MCF 10A (cell line): ENCODE results near the gene TOP1. TPM values are rescaled to one million over a fixed set of nuclear protein-coding genes. Genes with fewer than 3 reads are reported as not detected.

Source experiments
- BruUV-seq: library from RNA; stranded (reverse); fragments of 400-500 nt; replicated peaks from 2 replicates; lab custom pipeline; 2021; lab: Mats Ljungman, UMichigan
- CTCF ChIA-PET: fragments of 300-600 bp; sonication (Branson Sonifier 250); formaldehyde crosslinking; extraction: SDS; loops from one replicate; lab custom pipeline; 2021; ENCODE audit warnings: antibody characterized with exemption, inconsistent platforms; lab: Yijun Ruan, JAX
- POLR2A ChIA-PET: fragments of 300-600, 350-650 bp; sonication (Branson Sonifier 250); formaldehyde crosslinking; extraction: SDS; loops from one replicate; lab custom pipeline; 2020; ENCODE audit warnings: antibody characterized with exemption, inconsistent platforms; lab: Yijun Ruan, JAX
- DNase-seq: peaks from one replicate; pipeline ENCODE4 v3.0.0-alpha.2; 2018; ENCODE audit not compliant: unreplicated experiment
- H3K27ac Mint-ChIP-seq: one replicate; pipeline ENCODE4 v1.8.0; 2022; ENCODE audit warnings: mild to moderate bottlenecking, low read depth, mixed read lengths; ENCODE audit not compliant: unreplicated experiment
- H3K27me3 Mint-ChIP-seq: one replicate; pipeline ENCODE4 v1.8.0; 2022; ENCODE audit warnings: mixed read lengths; ENCODE audit not compliant: insufficient read depth, unreplicated experiment
- H3K36me3 Mint-ChIP-seq: one replicate; pipeline ENCODE4 v1.8.0; 2022; ENCODE audit warnings: mild to moderate bottlenecking, moderate library complexity, mixed read lengths; ENCODE audit not compliant: insufficient read depth, unreplicated experiment
- H3K4me1 Mint-ChIP-seq: one replicate; pipeline ENCODE4 v1.8.0; 2022; ENCODE audit warnings: mixed read lengths; ENCODE audit not compliant: insufficient read depth, unreplicated experiment
- H3K4me3 Mint-ChIP-seq: one replicate; pipeline ENCODE4 v1.8.0; 2022; ENCODE audit warnings: mild to moderate bottlenecking, moderate library complexity, mixed read lengths; ENCODE audit not compliant: unreplicated experiment
- H3K9me3 Mint-ChIP-seq: one replicate; pipeline ENCODE4 v1.8.0; 2022; ENCODE audit warnings: mixed read lengths; ENCODE audit not compliant: unreplicated experiment
- intact Hi-C: fragments of 100-400 bp; cut with micrococcal nuclease; formaldehyde crosslinking; loops from 2 replicates; pipeline ENCODE4 v1.14.1; 2022
- total RNA-seq: library from RNA; stranded (reverse); gene quantifications from 2 replicates; pipeline ENCODE4 v1.2.3, GENCODE V29; 2022
- TF ChIP-seq, protein P1 (sequence below): fragments of 200-600 bp; IDR thresholded peaks from one replicate; pipeline ENCODE4 v1.8.0; 2022; ENCODE audit warnings: antibody characterized with exemption, mild to moderate bottlenecking; ENCODE audit not compliant: unreplicated experiment

The TOP1 gene
- total RNA-seq, 1 experiment from 2014 or later: 174 TPM

GRCh38 chr20:41166201-41167117, 137.8 kb downstream of the TOP1 start:
- no TSS peak for BruUV-seq
- peaks cover 10% of the 10 kb centered on the region for H3K4me1 Mint-ChIP-seq
- intact Hi-C loops: no loop called here
- TF ChIP-seq, protein P1, sequence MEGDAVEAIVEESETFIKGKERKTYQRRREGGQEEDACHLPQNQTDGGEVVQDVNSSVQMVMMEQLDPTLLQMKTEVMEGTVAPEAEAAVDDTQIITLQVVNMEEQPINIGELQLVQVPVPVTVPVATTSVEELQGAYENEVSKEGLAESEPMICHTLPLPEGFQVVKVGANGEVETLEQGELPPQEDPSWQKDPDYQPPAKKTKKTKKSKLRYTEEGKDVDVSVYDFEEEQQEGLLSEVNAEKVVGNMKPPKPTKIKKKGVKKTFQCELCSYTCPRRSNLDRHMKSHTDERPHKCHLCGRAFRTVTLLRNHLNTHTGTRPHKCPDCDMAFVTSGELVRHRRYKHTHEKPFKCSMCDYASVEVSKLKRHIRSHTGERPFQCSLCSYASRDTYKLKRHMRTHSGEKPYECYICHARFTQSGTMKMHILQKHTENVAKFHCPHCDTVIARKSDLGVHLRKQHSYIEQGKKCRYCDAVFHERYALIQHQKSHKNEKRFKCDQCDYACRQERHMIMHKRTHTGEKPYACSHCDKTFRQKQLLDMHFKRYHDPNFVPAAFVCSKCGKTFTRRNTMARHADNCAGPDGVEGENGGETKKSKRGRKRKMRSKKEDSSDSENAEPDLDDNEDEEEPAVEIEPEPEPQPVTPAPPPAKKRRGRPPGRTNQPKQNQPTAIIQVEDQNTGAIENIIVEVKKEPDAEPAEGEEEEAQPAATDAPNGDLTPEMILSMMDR: no peak
- no peaks in the 10 kb centered on the region for H3K9me3 Mint-ChIP-seq
- H3K4me3 Mint-ChIP-seq: no peak overlapping the region
- ChIA-PET CTCF (interaction anchor here (0.8 to 16.9 kb wide), 6 partner anchors 20 to 1294 kb away, joined by 3 to 314 read pairs (median 9); partner anchors contain the start of gene LPIN3), POLR2A (interaction anchor here (0.6 to 1.2 kb wide), 2 partner anchors 9 to 193 kb away, joined by 3 read pairs; no protein-coding TSS in a partner anchor)
- H3K36me3 Mint-ChIP-seq: peaks cover 43% of the 10 kb centered on the region
- no peak for DNase-seq
- no peaks in the 10 kb centered on the region for H3K27me3 Mint-ChIP-seq
- peak overlapping the region; percentile 6 for H3K27ac Mint-ChIP-seq

GRCh38 chr20:41167118-41167470, 138.5 kb downstream of the TOP1 start:
- Mint-ChIP-seq H3K4me1 (peaks cover 15% of the 10 kb centered on the region), H3K36me3 (peaks cover 49% of the 10 kb centered on the region), H3K27ac (peak overlapping the region; percentile 6), H3K4me3 (no peak overlapping the region), H3K9me3 (no peaks in the 10 kb centered on the region), H3K27me3 (no peaks in the 10 kb centered on the region)
- ChIA-PET CTCF (interaction anchor here (1.3 to 16.9 kb wide), 6 partner anchors 21 to 244 kb away, joined by 4 to 314 read pairs (median 9); partner anchors contain the start of gene LPIN3), POLR2A (interaction anchor here (1.2 kb wide), 1 partner anchor 10 kb away, joined by 3 read pairs; no protein-coding TSS in a partner anchor)
- TF ChIP-seq, protein P1: no peak
- intact Hi-C loops: no loop called here
- no TSS peak for BruUV-seq
- no peak for DNase-seq

GRCh38 chr20:41167481-41168253, 139.0 kb downstream of the TOP1 start:
- peaks cover 15% of the 10 kb centered on the region for H3K4me1 Mint-ChIP-seq
- TF ChIP-seq, protein P1: no peak
- no TSS peak for BruUV-seq
- CTCF ChIA-PET: interaction anchor here (0.5 to 16.9 kb wide), 7 partner anchors 21 to 244 kb away, joined by 4 to 314 read pairs (median 7); partner anchors contain the start of gene LPIN3
- no peak for DNase-seq
- peak overlapping the region; percentile 6 for H3K27ac Mint-ChIP-seq
- no peak overlapping the region for H3K4me3 Mint-ChIP-seq
- H3K27me3 Mint-ChIP-seq: no peaks in the 10 kb centered on the region
- intact Hi-C loops: no loop called here
- POLR2A ChIA-PET: interaction anchor here (1.2 to 2.9 kb wide), 2 partner anchors 10 to 29 kb away, joined by 3 to 14 read pairs; partner anchors contain the start of gene PLCG1
- peaks cover 48% of the 10 kb centered on the region for H3K36me3 Mint-ChIP-seq
- no peaks in the 10 kb centered on the region for H3K9me3 Mint-ChIP-seq
